A375 (cell line): Measurements from ENCODE around the gene CHURC1. TPM values are rescaled to one million over a fixed set of nuclear protein-coding genes. Genes with fewer than 3 reads are reported as not detected.

Experiments used
- small RNA-seq: library from RNA; depleted of rRNA; stranded (forward); fragments of <200 nt; gene quantifications from one replicate; pipeline ENCODE3, GENCODE V24; 2014
- total RNA-seq: library from RNA; depleted of rRNA; stranded (reverse); fragments of >200 nt; shearing (Covaris generic); gene quantifications from 2 replicates; pipeline ENCODE4 v1.2.3, GENCODE V29; 2014; rRNA removed

CHURC1 gene
- 17.9 and 26.1 TPM in 2 replicates for total RNA-seq

DNA sequence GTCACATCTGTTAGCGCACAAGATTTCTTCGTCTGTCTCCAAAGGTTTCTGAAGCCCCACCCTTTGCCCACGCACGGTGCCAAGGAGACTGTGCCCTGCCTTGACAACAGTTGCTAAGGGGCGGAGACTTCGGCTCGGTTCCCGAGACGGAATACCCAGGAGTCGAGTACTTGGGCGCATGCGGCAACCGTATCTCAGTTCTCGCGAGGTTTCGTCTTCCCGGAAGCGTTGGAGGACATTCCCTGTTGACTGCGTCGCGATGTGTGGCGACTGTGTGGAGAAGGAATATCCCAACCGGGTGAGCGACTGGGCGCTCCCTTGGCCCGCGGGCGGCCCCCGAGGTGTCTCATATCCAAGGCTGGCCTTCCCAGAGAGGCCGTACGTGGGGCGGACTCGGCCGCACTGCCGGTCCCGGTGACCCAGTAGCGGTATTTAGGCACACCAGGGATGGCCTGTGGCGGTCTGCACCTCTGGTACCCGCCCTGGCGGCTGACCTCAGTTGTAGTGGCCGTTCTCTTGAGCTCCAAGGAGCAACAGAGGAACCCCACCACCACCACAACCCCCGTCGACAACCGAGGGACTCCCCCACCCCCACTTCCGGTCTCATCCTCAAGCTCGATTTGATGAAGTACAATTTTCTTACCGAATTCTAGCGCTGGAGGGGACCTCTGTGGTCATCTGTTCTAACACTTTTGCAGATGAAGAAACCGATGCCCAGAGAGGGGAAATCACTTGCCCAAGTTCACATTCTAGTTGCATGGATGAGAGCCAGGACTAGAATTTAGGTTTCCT lies at the start of gene CHURC1:
Gene CHURC1 (plus strand): TSS at position 219 of the 792 bp plus-strand sequence. CDS start 41 bp downstream, at position 260.

DNA sequence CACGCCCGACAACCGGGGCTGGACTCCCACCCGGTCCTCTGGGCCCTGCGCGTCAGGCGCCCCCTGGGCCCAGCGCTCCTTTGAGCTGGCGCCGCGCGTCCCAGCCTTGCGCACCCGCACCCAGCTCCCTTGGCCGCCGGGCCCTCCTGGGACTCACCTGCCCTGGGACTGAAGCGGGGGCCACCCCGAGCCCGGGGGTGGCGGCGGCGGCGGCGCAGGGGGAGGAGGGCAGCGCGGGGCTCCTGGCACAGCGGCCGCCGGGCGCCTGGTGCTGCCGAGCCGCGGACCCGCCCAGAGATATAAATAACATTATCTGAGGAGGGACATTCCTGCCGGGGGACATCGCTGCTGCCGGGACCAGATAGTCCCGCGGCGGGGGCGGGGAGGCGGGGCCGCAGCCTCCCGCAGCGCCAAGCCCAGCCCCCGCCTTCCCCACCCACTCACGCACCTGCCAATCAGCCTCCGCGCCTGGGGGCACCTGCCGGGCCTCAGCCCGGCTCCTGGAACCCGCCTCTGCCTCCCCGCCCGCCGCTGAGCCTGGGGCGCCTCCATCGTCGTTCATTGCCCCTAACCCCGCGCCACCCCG lies 34.5 kb upstream of the CHURC1 start, which contains the start of gene SPTB:
Gene SPTB (minus strand): TSS at position 273 of the 586 bp plus-strand sequence. CDS start 56,813 bp downstream, outside the sequence.

DNA sequence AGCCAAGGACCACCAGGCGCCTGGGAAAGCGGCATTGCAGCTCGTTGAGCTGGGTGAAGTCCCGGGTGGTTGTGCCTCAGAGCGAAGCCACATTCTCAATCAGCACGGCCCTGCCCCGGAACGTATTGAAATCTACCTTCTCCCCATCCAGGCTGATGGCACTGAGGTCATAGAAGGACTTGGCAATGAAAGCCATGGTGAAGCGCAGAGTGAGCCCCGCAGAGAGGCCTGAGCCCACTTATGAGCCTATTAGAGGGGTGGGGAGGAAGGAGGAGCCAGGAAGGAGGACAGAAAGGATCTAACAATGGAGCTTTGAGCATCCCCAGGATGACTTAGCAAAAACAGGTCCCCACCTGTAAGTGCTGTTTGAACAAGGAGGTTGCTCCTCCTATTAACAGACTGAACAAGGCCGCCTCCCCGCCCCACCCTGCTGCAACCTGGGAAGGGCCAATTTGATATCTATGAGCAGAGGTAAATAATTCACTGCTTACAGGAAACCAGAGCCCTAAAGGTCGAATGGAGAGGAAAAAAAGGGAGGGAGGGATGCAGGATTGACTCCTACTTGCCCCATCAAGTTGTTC lies 28.4 kb downstream of the CHURC1 start, which contains the start of gene GPX2:
Gene GPX2 (minus strand): TSS at position 215 of the 581 bp plus-strand sequence. CDS start 19 bp downstream, at position 196.

DNA sequence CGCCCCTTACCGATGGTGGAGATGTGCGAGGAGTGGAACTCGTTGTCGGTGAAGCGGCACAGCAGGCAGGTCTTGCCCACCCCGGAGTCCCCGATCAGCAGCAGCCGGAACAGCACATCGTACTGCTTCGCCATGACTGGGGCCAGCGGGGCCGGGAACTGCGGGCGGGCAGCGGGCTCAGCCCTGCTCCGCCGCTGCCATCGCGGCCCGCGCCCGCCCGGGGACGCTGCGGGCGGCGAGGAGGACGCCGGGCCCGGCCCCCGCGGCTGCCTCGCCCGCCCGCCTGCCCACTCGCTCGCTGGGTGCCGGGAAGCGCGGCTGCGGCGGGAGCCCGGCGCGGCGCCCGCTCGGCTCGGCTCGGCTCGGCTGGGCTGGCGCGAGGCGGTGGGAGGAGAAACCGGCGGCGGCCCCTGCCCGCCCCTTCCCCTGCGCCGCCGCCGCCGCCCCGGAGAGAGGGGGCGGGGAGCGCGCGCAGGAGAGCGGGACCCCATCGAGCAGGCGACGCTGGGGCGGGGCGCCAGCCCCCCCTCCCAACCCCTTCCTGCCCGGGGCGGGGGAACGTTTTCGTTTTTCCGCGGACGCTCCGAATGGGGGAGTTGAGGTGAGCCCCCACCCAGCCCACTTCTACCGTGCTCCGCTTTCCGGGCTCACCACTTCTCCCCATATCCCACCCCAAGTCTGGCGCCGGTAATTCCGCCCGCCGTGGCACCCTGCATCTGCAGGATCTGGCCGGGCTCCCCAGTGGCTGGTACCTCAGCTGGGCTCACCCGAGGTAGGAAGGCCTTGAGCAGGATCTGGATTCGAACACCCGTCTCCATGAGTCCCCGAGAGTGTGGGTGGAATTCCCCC lies 57.9 kb downstream of the CHURC1 start, which contains the start of gene RAB15:
Gene RAB15 (minus strand): TSS at position 394 of the 849 bp plus-strand sequence. CDS start 260 bp downstream, at position 134.

Small RNAs within 50 kb of the gene (small RNA-seq; reads per million reads assigned to genes)
- not detected for gene RPPH1-2P

Other genes with a start within 250 kb of the CHURC1 start
- 10.1 and 13.5 TPM in 2 replicates for gene PLEKHG3, start 210.0 kb upstream of the CHURC1 start, total RNA-seq
- 1.7 and 1.9 TPM in 2 replicates for gene SPTB, start 34.5 kb upstream of the CHURC1 start, total RNA-seq
- not detected in 2 replicates for gene GPX2, start 28.3 kb downstream of the CHURC1 start, total RNA-seq
- 3.2 and 4.4 TPM in 2 replicates for gene RAB15, start 57.9 kb downstream of the CHURC1 start, total RNA-seq
- gene FNTB, start 72.4 kb downstream of the CHURC1 start, total RNA-seq: 4.0 and 5.4 TPM in 2 replicates
- gene MAX, start 188.1 kb downstream of the CHURC1 start, total RNA-seq: 28.2 and 31.4 TPM in 2 replicates